Measurements from ENCODE around the gene HTR3E.

DNA sequence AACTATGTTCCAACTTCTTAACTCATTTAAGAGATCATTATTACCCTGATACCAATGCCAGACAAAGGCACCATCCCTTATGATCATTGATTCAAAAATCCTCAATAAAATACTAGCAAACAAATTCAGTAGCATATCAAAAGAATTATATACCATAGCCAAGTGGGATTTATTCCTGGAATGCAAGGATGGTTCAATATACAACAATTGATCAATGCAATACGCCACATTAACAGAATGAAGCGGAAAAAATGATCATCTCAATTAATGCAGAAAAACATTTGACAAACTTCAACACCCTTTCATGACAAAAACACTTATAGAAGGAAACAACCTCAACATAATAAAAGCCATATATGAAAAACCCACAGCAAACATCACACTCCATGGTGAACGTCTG lies 4.7 kb upstream of the HTR3E start:
- TF ChIP-seq CTCF (IDR thresholded peaks at IDR 0.05) (no peak), POLR2A (IDR thresholded peaks at IDR 0.05) (no peak)
